ENCODE data around the gene EPHA8.

- no peak for TF ChIP-seq EZH2 (IDR thresholded peaks at IDR 0.05; ENCODE audit: low read depth)
- TF ChIP-seq, protein P1, sequence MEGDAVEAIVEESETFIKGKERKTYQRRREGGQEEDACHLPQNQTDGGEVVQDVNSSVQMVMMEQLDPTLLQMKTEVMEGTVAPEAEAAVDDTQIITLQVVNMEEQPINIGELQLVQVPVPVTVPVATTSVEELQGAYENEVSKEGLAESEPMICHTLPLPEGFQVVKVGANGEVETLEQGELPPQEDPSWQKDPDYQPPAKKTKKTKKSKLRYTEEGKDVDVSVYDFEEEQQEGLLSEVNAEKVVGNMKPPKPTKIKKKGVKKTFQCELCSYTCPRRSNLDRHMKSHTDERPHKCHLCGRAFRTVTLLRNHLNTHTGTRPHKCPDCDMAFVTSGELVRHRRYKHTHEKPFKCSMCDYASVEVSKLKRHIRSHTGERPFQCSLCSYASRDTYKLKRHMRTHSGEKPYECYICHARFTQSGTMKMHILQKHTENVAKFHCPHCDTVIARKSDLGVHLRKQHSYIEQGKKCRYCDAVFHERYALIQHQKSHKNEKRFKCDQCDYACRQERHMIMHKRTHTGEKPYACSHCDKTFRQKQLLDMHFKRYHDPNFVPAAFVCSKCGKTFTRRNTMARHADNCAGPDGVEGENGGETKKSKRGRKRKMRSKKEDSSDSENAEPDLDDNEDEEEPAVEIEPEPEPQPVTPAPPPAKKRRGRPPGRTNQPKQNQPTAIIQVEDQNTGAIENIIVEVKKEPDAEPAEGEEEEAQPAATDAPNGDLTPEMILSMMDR (conservative IDR thresholded peaks at IDR 0.05): no peak
These were observed 26.8 kb upstream of the EPHA8 start for GRCh38 chr1:22536506-22536905.
